A673 (cell line): ENCODE data around the gene CDK5RAP2.

ENCODE experiments used
- EZH2 ChIP-seq: fragments of 200-600 bp; sonication (generic); IDR thresholded peaks from 2 replicates; pipeline ENCODE4 v1.6.1; 2017; ENCODE audit warnings: borderline replicate concordance, low read depth, mild to moderate bottlenecking, mixed read lengths, antibody characterized with exemption, low read length; ENCODE audit not compliant: poor library complexity, severe bottlenecking
- TF ChIP-seq, protein P1 (sequence below): fragments of 300-800, 200-600 bp; sonication (generic); conservative IDR thresholded peaks from 2 replicates; pipeline ENCODE4 v1.5.1; 2017; ENCODE audit warnings: low read depth, mild to moderate bottlenecking, antibody characterized with exemption, low read length, moderate library complexity, mixed read lengths

DNA sequence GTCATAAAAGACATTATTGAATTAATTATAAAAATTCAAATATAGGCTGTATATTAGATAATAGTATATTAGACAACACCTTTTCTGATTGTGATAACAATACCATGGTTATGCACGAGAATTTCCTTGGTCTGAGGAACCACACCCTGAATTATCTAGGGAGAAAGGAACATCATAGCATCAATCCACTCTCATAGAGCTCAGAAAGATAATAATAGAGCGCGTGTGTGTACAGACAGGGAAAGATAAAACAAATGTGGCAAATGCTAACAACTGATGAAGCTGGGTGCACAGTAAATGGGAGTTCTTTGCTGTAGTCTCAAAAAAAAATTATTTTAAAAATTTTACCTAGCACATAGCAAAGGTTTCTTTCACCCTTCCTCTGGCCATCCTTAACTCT is 143.5 kb downstream of the CDK5RAP2 start:
- TF ChIP-seq, protein P1, sequence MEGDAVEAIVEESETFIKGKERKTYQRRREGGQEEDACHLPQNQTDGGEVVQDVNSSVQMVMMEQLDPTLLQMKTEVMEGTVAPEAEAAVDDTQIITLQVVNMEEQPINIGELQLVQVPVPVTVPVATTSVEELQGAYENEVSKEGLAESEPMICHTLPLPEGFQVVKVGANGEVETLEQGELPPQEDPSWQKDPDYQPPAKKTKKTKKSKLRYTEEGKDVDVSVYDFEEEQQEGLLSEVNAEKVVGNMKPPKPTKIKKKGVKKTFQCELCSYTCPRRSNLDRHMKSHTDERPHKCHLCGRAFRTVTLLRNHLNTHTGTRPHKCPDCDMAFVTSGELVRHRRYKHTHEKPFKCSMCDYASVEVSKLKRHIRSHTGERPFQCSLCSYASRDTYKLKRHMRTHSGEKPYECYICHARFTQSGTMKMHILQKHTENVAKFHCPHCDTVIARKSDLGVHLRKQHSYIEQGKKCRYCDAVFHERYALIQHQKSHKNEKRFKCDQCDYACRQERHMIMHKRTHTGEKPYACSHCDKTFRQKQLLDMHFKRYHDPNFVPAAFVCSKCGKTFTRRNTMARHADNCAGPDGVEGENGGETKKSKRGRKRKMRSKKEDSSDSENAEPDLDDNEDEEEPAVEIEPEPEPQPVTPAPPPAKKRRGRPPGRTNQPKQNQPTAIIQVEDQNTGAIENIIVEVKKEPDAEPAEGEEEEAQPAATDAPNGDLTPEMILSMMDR = no peak
- no peak for TF ChIP-seq EZH2
